Activated CD8-positive, alpha-beta memory T cell treated with anti-CD3 and anti-CD28 coated beads for 1 hour (primary cell): ENCODE measurements around the gene PMEPA1.

Source experiments
- DNase-seq, 2 donors: peaks; one replicate each; pipeline ENCODE4 v3.0.0-alpha.2; 2020; ENCODE audit warnings: low read depth in 1 of 2; ENCODE audit errors: extremely low read depth in 1 of 2

Gene PMEPA1

DNA sequence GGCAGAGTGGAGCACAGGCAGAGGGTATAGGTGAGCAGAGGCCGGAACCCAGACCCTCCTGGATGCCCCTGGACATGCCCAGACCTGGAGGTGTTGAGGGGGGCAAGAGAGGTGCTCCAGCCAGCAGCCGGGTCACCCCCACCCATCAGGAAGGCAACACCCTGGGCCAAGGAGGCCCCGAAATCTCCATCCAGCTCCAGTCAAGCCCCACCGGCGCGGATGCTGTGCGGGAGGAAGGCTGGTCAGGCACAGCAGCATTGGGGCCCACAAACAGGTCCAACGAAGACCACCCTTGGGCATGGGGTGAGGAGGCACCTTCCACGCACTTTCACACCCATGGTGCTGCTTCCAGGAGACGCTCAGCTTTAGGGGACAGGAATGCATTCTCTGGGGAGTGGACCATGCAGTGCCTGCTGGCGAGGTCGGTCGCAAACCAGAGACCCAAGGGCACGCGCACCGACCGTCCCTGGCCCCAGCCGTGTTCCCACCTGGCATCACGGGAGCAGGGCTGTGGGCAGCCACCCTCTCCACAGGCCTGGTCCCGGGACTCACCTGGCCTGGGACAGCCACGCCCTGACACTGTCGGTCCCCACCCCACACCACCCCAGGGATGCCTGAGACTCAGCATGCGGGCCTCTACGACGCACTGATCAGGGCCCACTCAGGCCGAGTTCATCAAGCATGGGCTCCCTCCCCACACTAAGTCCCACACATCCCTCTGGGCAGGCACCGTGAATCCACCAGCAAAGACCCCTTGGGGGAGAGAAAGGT lies 45.9 kb downstream of the PMEPA1 start:
- DNase-seq = no peak

DNA sequence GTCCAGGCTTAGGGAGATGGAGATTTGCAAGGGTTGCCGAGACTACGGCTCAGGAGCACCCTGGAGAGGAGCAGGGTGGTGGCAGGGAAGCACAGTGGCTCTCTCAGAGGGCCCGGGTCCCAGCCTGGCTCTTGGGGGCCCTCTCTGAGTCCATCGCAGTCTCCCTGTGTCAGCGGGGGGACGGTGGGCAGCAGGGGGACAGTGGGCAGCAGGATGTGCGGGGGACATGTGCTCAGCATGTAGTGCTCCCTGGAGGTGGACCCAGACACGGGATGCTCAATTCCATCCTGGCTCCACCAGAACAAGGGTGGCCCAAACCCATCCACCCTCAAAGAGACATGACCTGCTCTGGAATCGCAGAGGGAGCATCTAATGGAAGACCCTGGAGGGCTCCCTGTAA lies 46.6 kb downstream of the PMEPA1 start:
- no peak for DNase-seq

DNA sequence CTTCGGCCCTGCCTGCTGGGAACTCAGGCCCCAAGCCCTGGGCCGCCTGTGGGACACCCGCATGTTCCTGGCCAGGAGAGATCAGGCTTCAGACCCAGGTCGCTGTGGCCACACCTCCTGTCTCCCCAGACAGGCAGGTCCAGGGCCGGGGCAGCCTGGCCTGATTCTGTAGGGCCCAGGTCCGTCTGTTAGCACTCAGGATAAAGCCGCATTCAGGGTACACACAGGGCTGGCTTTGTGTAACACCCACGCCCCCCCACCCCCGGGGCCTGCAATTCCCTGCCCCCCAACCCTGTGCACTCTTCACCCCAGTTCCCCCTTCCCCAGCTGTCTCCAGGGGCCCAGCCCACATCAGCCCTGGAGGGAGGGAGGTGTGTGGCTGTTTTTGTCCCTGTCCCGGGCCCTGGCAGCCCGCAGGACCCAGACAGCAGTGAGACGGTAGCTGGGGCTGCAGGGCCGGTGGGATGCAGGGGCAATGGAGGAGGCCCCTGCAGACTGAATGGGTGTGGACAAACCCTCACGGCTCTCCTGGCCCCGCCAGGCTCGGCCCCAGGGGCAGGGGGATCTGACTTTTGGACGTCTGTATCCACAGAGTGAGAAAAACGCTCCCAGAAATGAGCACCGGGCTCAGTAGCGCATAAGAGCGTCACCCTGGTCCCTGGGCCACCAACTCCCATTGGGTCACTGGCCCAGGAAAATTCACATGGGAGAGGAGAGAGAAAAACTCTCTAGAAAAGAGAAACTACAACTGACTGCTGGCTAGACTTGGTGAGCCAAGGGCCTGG lies 47.2 kb downstream of the PMEPA1 start:
- no peak for DNase-seq

DNA sequence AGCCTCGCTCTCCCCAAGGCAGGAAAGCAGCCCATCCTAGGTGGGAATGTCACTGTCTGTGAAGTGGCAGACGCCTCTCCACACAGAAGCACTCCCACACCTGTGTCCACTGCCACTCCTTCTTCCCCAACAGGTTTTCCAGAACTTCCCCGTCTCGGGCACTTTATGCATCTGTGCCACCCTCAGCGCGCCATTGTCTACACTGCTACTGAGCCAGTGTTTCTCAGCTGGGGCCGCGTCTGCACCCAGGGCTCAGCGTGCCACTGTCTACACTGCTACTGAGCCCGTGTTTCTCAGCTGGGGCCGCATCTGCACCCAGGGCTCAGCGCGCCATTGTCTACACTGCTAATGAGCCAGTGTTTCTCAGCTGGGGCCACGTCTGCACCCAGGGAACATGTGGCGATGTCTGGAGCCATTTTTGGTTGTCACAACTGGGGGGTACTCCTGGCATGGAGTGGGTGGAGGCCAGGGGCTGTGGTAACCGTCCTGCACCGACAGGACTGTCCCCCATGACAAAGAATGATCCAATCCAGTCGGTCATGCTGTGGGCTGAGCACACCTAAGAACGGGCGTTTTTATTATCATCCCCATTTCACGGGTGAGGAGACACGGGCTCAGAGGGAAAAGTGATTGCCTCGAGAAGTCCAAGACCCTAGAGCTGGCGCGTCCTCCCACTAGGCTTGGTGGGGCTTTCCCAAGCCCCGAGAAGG lies 47.9 kb downstream of the PMEPA1 start:
- no peak for DNase-seq

DNA sequence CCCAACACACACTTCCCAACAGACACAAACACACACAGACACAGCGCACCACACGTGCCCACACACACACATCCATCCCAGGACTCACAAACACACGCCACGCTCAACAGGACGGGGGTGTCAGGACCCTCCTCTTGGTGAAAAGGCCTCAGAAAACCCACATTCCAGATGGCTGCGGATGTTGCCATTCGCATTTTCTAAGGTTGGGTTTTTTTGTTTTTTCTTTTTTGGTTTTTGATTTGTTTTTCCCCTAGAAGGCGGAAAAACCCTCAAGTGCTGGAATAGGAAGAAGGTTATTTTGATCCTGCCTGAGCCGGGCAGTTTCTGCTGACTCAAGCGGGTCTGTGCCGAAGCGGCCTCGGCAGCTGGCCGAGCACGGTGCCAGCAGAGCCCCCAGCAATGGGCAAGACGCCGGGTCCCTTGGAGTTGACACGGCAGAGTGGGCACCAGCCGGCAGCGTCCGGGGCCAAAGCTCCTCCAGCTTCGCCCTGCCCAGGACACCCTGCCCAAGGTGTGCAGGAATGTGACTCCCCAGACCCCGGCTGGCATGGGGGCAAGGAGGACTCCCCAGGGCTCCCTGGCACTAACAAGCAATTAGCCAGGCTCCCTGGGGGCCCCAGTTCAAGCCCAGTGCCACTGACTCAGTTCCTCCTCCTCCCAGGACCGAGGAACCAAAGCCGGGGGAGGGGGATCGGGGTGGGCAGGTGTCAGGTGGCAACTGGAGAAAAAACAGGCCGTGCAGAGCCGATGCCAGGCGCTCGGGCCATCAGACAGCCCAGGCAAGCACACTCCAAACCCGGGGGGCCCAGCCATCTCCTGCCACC lies 48.7 kb downstream of the PMEPA1 start:
- DNase-seq = no peak

DNA sequence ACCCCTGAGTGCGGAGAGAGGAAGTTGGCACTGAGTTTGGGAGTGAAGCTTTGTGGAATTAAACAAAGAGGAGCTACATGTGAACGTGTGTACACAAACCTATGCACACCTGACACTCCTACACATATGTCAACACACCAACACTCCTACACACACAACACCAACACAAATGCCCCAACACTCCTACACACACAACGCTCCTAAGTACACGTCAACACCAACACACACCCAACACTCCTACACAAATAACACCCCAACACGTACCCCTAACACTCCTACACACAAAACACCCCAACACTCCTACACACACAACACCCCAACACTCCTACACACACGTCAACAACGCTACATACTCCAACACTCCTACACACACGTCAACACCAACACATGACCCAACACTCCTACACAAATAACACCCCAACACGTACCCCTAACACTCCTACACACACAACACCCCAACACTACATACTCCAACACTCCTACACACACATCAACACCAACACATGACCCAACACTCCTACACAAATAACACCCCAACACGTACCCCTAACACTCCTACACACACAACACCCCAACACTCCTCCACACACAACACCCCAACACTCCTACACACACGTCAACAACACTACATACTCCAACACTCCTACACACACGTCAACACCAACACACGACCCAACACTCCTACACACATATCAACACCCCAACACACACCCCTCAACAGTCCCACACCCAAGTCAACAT lies 49.5 kb downstream of the PMEPA1 start:
- DNase-seq = no peak

DNA sequence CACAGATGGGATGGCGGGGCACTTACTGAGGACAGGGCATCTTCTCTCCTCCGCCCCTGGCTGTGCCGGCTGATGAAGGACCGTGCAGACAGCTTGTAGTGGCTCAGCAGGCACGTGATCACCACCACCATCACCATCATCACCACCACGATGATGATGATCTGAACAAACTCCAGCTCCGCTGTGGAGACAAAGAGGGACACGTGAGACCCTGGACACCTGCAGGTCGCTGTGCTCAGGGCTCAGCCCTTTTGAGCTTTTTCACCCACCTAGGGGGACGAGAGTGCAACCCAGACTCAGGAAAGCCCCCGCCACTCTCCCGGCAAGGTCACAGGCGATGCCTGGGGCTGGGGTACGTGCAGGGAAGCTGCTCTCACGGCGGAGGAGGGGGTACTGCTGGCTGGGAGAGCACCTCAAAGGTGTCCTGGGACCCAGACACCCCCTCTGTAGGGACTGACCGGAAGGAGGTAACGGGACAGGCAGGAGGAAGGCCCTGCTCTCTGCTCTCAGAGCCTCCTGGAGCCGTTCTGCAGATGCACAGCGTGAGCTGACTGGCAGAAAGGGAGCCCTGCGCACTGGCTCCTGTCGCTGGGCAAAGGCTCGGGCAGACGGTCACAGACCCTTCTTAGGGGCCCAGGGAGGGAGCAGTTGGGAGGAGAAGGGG lies 50.2 kb downstream of the PMEPA1 start:
- no peak for DNase-seq

DNA sequence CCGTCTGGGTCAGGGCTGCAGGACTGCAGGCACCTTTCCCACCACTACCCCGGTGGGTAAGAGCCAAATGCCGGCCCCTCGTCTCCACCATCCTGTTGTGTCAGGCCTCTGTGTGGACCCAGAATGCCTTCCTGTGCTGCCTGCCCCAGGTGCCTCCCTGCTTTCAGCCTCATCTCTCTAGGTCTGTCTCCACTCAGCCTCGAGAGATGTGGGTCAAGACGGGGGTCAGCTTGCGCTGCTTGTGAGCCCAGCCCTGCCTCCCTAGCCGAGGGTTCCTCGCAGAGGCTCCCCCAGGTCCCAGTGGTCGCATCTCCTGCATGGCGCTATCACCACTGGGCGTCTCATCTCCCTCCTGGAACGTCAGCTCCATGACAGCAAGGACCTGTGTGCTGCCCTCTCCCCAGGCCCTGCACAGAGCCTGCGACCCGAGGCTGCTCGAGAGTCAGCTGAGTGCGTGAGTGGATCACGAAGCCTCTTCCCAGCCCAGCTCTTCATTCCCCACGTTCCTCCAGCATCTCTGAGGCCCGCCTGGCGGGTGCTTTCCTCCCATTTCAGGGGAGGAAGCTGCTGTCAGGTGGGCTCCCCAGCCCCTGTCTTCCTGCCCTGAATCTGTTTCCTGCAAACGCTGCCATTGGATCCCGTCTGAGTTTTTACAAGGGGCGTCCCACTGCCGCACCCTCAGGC lies 50.8 kb downstream of the PMEPA1 start:
- no peak for DNase-seq

DNA sequence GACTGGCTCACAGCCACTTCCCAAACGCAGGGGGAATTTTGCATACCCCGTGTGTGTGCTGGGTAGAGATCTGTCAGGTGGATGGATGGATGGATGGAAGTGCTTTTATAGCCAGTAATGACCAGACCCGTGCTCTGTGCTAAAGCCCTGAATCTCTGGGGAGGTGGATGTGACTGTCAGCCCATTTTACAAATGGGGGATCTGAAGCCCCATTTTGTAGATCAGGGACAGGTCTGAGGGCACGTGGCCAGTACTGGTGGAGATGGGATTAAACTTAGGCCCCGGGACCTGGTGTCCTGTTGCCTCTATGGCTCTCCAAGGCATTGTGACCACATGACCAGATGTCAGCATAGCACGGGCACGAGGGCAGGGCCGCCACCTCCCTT lies 51.4 kb downstream of the PMEPA1 start:
- no peak for DNase-seq

DNA sequence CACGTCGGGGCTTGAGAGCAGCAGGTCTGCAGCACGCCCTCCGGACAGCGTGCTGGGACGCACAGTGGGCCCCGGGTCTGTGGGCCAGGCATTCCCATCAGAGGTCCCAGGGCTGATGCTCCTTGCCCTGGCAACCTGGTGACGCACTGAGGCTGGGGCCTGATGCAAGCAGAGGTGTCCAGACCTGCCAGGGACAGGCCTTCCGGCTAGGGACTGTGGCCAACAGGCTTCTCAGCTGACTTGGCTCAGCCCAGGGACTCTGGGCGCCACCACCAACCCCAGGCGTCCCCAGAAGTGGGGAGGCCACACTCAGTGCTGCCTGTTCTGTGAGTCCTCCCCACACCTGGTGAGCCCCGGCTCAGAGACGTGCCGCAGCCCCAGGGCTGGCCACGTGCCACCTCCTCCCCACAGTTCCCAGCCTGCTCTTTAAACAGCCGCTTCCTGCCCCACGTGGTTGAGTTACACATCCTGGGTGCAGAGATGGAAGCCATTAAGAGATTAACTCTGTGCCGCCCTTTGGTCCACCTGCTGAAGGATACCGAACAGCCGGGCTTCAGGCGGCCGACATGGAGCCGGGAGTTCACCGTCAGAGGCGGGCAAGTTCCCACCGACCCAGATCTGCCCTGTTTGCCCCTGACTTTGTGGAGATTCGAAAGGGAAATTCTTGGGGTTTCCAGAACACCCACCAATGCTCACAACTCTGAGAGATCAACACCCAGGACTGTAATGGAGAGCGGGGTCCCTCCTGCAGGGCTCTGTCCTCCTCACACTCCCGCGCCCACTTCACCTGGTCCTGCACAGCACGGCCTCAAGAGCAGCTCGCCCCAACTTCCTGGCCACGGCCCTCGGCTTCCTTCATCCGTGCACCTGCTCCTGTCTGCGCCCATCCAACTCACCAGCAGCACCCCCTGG lies 52.0 kb downstream of the PMEPA1 start:
- peak; percentile 14 to 30 for DNase-seq

DNA sequence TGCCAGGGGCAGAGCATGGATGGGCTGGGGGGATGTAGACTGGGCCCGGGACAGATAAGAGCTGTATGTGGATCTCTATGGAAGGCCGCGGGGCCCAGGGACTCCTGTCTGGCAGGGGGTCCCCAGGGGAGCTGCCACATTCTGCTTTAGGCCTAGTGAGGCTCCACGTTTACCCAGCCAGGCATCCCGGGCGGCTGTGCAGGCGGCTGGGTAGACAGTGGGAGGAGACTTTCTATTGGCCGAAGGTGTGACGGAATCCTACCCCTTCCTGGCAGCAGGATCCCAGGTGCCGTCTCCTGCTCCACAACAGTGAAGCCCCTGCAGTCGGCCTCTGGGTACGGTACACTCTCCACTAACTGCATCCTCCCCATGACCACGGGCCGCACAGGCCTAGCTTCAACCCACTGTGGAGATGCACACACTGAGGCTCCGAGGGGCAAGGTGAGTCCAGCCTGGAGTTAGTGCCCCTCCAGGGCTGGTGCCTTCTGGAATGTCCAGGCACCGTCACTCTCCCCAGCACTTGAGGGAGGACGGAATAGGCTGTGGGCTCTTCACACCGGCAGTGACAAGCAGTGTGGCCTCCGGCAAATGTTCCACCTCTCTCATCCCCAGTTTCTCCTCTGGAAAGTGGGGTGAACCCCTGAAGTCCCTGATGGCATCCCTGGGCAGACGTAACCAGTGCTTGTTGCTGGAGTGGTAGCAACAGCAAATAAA lies 52.8 kb downstream of the PMEPA1 start:
- DNase-seq = no peak

DNA sequence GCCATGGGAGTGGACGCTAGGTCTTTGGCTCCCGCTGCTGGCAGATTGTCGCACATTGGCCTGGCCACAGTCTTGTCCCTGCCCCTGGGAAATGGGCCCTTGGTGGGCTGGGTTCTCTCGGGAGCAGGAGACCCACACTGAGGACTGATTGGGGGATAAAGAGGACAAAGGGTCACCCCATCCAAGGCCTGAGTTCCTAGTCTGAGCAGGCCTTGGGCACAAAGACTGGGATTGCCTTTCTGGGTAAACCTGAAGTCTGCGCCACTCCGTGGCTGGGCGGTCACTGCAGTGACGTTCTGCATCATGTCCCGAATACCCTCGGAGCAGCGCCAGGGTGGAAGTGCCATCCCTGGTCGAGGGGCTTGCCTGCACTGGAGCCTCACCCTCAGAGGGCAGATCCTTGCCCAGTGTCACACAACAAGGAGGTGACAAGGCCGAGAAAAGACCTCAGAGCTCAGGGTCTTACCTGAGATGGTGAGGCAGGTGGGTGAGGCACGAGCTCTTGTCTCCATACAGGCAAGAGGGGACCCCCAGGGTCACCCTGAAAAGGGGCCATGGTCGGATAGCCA lies 53.5 kb downstream of the PMEPA1 start:
- DNase-seq = no peak

DNA sequence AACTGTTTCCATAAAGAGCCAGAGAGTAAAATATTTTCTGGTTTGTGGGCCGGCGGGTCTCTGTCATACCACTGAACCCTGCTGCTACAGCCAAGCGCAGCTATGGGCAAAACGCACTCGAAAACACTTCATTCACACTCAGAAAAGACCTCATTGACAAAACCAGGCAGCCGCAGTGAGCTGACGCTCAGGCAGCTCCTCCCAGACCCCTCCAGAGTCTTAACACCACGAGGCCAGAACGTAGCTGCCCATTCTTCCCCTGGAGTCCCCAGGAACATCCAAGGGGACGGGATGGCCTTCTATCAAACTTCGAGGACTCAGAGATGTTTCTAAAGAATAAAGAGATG lies 54.0 kb downstream of the PMEPA1 start:
- no peak for DNase-seq

DNA sequence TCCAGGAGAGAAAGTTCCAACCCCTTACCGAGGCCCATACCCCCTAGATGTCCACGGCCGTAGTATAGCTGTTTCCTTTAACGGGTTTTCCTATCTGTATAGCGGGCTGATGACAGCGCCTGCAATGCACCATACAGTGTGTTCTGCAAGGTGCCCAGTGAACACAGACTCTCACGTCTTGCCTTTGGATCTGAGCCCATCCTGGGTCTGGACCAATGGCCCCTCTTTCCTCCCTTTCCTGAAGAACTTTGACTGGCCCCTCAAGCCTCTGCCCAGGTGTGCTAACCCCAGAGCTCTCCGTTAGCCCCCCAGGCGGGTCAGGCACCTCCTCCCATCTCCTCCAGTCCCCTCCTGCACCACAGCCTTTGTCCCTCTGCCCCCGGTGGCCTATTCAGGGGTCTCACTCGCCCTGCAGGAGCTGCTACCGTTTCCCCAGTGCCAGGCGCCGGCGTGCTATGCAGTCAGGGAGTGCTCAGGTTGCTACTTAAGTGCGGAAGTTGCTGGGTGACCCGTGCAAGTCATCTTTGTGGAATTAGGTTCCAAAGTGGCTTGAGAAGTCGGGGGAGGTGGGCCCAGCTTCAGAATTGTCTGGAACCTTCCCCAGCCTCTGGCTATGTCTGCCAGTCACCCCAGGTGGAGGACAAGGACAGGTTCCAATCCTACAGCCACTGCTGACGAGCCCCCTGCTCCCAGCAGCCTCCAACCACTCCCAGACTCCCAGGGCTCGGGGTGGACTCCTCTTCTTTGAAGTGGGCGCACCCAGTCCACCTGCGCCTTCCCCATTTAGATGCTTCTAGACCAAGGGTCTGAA lies 54.6 kb downstream of the PMEPA1 start:
- DNase-seq = no peak

DNA sequence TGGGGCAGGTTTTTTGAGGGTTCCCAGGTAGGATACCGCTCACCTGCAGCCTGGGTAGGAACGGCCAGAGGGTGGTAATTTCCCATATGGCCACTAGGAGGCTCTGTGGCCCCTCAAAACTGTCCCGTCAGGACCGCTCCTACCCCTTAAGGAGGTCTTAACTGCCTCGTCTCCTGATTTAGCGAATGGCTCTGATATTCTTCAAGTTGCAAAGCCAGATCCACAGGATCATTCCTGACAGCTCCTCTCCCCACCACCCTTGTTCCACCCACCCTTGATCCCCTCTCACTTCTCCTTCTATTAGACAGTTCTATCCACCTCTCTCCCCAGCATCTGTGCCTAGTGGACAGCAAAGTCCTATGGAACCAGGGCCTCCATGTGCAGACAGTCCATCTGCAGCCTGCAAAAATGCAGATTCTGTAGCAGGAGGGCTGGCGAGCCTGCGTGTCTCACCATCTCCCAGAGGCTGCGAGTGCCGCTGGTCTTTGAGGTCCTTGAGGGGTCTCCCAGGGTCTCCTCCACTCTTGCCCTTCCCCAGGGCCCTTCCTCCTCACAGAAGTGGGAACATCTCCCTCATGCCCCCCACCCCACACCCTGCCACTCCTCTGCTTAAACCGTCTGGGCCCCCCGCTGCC lies 55.3 kb downstream of the PMEPA1 start:
- DNase-seq = peak; percentile 24 to 32

DNA sequence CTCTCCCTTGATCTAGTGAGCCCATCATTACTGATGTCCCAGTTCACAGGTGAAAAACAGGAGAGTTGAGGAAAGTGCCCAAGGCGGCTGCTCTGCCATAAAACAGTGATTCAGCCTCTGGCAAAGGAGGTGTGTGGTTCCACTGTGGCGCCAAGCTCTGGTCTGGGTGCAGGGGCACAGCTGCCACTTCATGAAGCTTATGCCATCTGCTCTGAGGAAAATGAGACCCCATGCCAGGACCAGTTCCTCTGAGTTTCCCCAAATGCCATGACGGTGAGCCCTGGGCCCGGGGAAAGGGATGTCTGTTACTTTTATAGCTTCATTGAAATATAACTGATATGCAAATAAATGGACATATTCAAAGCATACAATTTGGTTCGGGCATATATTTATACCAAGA lies 55.9 kb downstream of the PMEPA1 start:
- DNase-seq = no peak
